HEK293T (cell line): Measurements from ENCODE around the gene APOBEC3C.
"Not testable (repeated sequence)": the region's sequence is repeated elsewhere in the genome, so short reads cannot be mapped to it uniquely, and the experiment has no call there.

ENCODE experiments used
- ARNT ChIP-seq: fragments of 450-650 bp; IDR thresholded peaks from 2 replicates; pipeline ENCODE4 v1.6.1; 2017; ENCODE audit warnings: mild to moderate bottlenecking
- BHLHE40 ChIP-seq: fragments of 450-650 bp; IDR thresholded peaks from 2 replicates; pipeline ENCODE4 v1.6.1; 2016; ENCODE audit warnings: mild to moderate bottlenecking, moderate library complexity, borderline replicate concordance
- ELF4 ChIP-seq: fragments of 450-650 bp; IDR thresholded peaks from 2 replicates; pipeline ENCODE4 v1.6.1; 2017; ENCODE audit warnings: antibody characterized with exemption
- FOXA1 ChIP-seq: fragments of 450-650 bp; IDR thresholded peaks from 2 replicates; pipeline ENCODE4 v1.6.1; 2016; ENCODE audit warnings: mild to moderate bottlenecking
- FOXK2 ChIP-seq: fragments of 450-650 bp; IDR thresholded peaks from 2 replicates; pipeline ENCODE4 v1.6.1; 2016; ENCODE audit warnings: mild to moderate bottlenecking
- FOXM1 ChIP-seq: fragments of 450-650 bp; IDR thresholded peaks from 2 replicates; pipeline ENCODE4 v1.6.1; 2017; ENCODE audit warnings: mild to moderate bottlenecking, borderline replicate concordance
- HDGF ChIP-seq: fragments of 450-650 bp; IDR thresholded peaks from 2 replicates; pipeline ENCODE4 v1.6.1; 2017; ENCODE audit warnings: antibody characterized with exemption, borderline replicate concordance
- LEF1 ChIP-seq: fragments of 450-650 bp; IDR thresholded peaks from 2 replicates; pipeline ENCODE4 v1.6.1; 2017; ENCODE audit warnings: mild to moderate bottlenecking, borderline replicate concordance
- NFRKB ChIP-seq: fragments of 450-650 bp; IDR thresholded peaks from 2 replicates; pipeline ENCODE4 v1.6.1; 2016; ENCODE audit warnings: mild to moderate bottlenecking, moderate library complexity
- PKNOX1 ChIP-seq: fragments of 450-650 bp; IDR thresholded peaks from 2 replicates; pipeline ENCODE4 v1.6.1; 2016
- SP1 ChIP-seq: fragments of 450-650 bp; IDR thresholded peaks from 2 replicates; pipeline ENCODE4 v1.6.1; 2017
- SUZ12 ChIP-seq: fragments of 450-650 bp; IDR thresholded peaks from 2 replicates; pipeline ENCODE4 v1.6.1; 2016; ENCODE audit warnings: mild to moderate bottlenecking
- TARDBP ChIP-seq: fragments of 450-650 bp; IDR thresholded peaks from 2 replicates; pipeline ENCODE4 v1.6.1; 2016

GRCh38 chr22:39043063-39043462, 29.0 kb downstream of the APOBEC3C start:
- TF ChIP-seq BHLHE40, TARDBP, SP1, SUZ12, LEF1, HDGF, ELF4, FOXA1, ARNT, FOXM1, FOXK2, NFRKB, PKNOX1: not testable (repeated sequence)
